Endothelial cell of umbilical vein (primary cell): Measurements from ENCODE around the gene MAST4.

Experiments used
- EZH2 ChIP-seq: IDR thresholded peaks from 2 replicates; pipeline ENCODE4 v1.6.1; 2012; ENCODE audit warnings: borderline replicate concordance, low read depth, mild to moderate bottlenecking, moderate library complexity, low read length, inconsistent platforms; ENCODE audit not compliant: severe bottlenecking
- FOS ChIP-seq: IDR thresholded peaks from 2 replicates; pipeline ENCODE4 v1.6.1; 2011; ENCODE audit warnings: mild to moderate bottlenecking, low read length, moderate library complexity, borderline replicate concordance; ENCODE audit not compliant: insufficient read depth
- MYC ChIP-seq: IDR thresholded peaks from one replicate; pipeline ENCODE4 v1.6.1; 2011; ENCODE audit warnings: mild to moderate bottlenecking, low read depth, low read length
- POLR2A ChIP-seq: IDR thresholded peaks from 2 replicates; pipeline ENCODE4 v1.6.1; 2012; ENCODE audit warnings: low read depth, mild to moderate bottlenecking, control low read depth, low read length
- POLR2AphosphoS5 ChIP-seq: IDR thresholded peaks from 2 replicates; pipeline ENCODE4 v1.6.1; 2012; ENCODE audit warnings: low read depth, mild to moderate bottlenecking, control low read depth, low read length, moderate library complexity; ENCODE audit not compliant: insufficient read depth
- TF ChIP-seq, protein P1 (sequence below), 2 donors: IDR thresholded peaks; 1 replicate in 1 of 2; 2 replicates in 1 of 2; pipeline ENCODE4 v1.5.1; 2011; ENCODE audit warnings: low read length in 2 of 2, mild to moderate bottlenecking in 2 of 2, moderate library complexity in 2 of 2, control low read depth in 1 of 2, inconsistent platforms in 1 of 2, low read depth in 1 of 2; ENCODE audit not compliant: insufficient read depth in 1 of 2; ENCODE audit errors: extremely low read depth in 1 of 2

DNA sequence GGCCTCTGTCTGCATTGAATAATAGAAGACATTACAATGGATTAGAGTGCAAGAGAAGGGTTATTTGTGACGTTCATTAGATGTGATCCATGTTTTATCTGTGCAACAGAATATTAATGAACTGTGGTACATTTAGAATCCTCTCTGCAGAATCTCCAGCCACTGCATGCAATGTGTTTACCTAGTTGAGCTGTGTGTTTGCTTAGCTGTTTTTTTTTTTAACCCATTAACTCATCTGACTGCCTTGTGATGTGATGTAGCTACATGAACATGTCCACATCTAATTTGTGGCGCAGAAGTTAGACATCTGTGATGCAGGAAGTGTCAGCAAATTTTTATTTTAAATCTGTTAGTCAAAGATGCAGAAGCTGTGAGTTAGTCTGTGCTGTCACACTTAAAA lies 363.5 kb downstream of the MAST4 start:
- no peak for TF ChIP-seq POLR2A
- TF ChIP-seq, protein P1, sequence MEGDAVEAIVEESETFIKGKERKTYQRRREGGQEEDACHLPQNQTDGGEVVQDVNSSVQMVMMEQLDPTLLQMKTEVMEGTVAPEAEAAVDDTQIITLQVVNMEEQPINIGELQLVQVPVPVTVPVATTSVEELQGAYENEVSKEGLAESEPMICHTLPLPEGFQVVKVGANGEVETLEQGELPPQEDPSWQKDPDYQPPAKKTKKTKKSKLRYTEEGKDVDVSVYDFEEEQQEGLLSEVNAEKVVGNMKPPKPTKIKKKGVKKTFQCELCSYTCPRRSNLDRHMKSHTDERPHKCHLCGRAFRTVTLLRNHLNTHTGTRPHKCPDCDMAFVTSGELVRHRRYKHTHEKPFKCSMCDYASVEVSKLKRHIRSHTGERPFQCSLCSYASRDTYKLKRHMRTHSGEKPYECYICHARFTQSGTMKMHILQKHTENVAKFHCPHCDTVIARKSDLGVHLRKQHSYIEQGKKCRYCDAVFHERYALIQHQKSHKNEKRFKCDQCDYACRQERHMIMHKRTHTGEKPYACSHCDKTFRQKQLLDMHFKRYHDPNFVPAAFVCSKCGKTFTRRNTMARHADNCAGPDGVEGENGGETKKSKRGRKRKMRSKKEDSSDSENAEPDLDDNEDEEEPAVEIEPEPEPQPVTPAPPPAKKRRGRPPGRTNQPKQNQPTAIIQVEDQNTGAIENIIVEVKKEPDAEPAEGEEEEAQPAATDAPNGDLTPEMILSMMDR (IDR thresholded peaks at IDR 0.05; ENCODE audit: extremely low read depth in 1 of 2, insufficient read depth in 1 of 2, low read depth in 1 of 2, low read length in 2 of 2), result no peak
- TF ChIP-seq MYC, result no peak
- TF ChIP-seq POLR2AphosphoS5, result no peak
- no peak for TF ChIP-seq FOS
- no peak for TF ChIP-seq EZH2
